ENCODE results near the gene FAM163A. TPM values are rescaled to one million over a fixed set of nuclear protein-coding genes. Genes with fewer than 3 reads are reported as not detected.
"Not testable (repeated sequence)": the region's sequence is repeated elsewhere in the genome, so short reads cannot be mapped to it uniquely, and the experiment has no call there.

FAM163A gene
- total RNA-seq, 1 donor from 2014 or later, result 0.17 TPM

DNA sequence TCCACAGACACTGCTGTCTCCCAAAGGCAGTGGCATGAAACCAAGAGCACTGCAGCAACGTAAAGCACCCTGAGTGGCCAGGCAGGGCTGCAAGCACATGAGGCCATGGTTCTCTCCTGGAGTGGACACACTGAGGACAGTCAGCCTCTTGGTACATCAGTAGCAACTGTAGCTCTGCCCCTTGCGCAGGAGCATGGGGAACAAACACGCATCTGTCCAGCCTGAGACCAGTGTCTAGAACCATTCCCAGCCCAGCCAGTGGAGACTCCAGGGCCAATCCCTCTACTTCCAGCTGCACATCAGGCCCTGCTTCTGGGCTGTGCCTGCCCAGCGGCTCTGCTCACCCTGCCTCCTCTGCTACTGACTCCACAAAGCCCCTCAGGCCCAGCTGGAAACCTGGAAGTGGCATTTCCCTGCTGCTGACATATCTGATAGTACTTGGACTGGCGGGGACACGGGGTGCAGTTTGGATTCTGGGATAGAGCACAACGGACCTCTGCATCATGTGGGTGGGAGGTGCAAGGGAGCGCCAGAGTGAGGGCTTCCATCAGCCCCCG lies 85.5 kb downstream of the FAM163A start:
- no peak overlapping the region for H3K4me3 ChIP-seq (ENCODE audit: low read depth, low read length)
- no peaks in the 10 kb centered on the region for H3K27me3 ChIP-seq (ENCODE audit: control insufficient read depth, insufficient read depth, low read length)
- TF ChIP-seq, protein P1, sequence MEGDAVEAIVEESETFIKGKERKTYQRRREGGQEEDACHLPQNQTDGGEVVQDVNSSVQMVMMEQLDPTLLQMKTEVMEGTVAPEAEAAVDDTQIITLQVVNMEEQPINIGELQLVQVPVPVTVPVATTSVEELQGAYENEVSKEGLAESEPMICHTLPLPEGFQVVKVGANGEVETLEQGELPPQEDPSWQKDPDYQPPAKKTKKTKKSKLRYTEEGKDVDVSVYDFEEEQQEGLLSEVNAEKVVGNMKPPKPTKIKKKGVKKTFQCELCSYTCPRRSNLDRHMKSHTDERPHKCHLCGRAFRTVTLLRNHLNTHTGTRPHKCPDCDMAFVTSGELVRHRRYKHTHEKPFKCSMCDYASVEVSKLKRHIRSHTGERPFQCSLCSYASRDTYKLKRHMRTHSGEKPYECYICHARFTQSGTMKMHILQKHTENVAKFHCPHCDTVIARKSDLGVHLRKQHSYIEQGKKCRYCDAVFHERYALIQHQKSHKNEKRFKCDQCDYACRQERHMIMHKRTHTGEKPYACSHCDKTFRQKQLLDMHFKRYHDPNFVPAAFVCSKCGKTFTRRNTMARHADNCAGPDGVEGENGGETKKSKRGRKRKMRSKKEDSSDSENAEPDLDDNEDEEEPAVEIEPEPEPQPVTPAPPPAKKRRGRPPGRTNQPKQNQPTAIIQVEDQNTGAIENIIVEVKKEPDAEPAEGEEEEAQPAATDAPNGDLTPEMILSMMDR (IDR thresholded peaks at IDR 0.05; ENCODE audit: insufficient read depth, low read length, poor library complexity, severe bottlenecking), result no peak
- no peak for DNase-seq (ENCODE audit: low read depth)
- H3K36me3 ChIP-seq (ENCODE audit: control insufficient read depth, insufficient read depth, low read length), result no peaks in the 10 kb centered on the region

DNA sequence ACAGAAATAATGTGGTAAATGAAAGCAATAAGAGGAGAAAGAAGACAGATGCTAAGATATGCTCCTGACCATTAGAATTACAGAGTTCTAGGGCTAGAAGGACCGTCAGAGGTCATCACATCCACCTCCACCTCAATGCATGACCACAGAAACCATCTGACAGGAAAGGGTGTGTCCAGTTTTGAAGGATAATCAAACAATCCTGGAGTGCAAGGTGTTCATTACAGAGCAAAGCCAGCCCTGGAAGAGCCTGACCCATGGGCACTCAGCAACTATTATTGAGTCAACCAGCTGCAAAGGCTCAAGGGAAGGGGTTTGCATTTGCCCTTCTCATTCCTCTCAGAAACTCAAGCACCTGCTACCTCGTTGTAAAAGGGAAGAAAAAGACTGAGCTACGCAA lies 88.1 kb downstream of the FAM163A start:
- no peaks in the 10 kb centered on the region for H3K36me3 ChIP-seq (ENCODE audit: control insufficient read depth, insufficient read depth, low read length)
- no peak overlapping the region for H3K4me3 ChIP-seq (ENCODE audit: low read depth, low read length)
- H3K27me3 ChIP-seq (ENCODE audit: control insufficient read depth, insufficient read depth, low read length), result no peaks in the 10 kb centered on the region
- DNase-seq (ENCODE audit: low read depth), result no peak
- TF ChIP-seq, protein P1 (IDR thresholded peaks at IDR 0.05; ENCODE audit: insufficient read depth, low read length, poor library complexity, severe bottlenecking), result no peak

DNA sequence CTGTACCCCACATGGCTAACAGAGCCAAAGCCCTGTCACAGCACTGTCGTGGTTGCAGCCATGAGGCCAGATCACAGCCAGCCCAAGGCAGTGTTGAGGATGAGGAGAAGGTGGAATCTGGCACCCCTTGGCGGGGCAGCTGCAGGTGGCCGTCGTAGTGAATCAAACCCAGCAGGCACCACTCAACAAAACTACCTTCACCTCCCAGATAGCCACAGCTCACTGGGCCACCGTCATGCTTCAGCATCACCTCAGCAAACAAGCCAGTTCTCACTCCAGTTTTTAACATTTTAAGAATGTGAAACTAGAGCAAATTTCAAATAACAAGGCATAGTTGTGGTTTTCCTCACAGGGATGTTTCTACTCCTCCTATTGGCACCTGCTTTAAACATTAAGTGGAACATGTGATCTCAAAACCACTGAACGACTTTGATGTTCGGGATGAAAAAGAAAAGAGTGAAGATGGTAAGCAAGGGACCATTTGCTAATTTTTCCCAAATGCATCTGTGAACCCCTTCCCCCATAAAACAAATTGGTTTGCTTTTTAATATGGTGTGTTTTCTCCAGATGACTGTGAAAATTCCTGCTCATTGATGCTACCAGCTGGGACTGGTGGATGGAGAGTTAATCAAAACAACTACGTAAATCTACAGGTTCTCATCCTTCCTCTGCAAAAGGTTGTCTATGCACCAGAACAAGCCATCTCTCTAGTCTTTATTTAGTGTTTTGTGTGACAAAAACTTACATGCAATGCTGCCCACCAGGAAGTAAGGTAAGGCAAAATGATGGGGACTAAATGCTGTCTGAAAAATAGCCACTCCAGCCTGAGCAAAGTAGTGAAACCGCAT lies 89.0 kb downstream of the FAM163A start:
- peak; percentile 45 for DNase-seq (ENCODE audit: low read depth)
- Histone ChIP-seq H3K4me3 (ENCODE audit: low read depth, low read length) (no peak overlapping the region), H3K36me3 (ENCODE audit: control insufficient read depth, insufficient read depth, low read length) (no peaks in the 10 kb centered on the region), H3K27me3 (ENCODE audit: control insufficient read depth, insufficient read depth, low read length) (no peaks in the 10 kb centered on the region)
- TF ChIP-seq, protein P1 (IDR thresholded peaks at IDR 0.05; ENCODE audit: insufficient read depth, low read length, poor library complexity, severe bottlenecking), result no peak

DNA sequence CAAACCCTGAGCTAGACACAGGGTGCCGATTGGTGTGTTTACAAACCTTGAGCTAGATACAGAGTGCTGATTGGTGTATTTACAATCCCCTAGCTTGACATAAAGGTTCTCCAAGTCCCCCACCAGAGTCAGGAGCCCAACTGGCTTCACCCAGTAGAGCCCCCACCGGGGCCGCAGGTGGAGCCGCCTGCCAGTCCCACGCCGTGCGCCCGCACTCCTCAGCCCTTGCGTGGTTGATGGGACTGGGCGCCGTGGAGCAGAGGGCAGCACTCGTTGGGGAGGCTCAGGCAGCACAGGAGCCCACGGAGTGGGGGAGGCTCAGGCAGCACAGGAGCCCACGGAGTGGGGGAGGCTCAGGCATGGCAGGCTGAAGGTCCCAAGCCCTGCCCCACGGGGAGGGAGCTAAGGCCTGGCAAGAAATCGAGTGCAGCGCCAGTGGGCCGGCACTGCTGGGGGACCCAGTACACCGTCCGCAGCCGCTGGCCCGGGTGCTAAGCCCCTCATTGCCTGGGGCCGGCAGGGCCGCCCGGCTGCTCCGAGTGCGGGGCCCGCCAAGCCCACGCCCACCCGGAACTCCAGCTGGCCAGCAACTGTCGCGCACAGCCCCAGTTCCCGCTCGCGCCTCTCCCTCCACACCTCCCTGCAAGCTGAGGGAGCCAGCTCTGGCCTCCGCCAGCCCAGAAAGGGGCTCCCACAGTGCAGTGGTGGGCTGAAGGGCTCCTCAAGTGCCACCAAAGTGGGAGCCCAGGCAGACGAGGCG lies 93.8 kb downstream of the FAM163A start:
- not testable (repeated sequence) for DNase-seq (ENCODE audit: low read depth); H3K4me3 ChIP-seq (ENCODE audit: low read depth, low read length); H3K27me3 ChIP-seq (ENCODE audit: control insufficient read depth, insufficient read depth, low read length); H3K36me3 ChIP-seq (ENCODE audit: control insufficient read depth, insufficient read depth, low read length)

DNA sequence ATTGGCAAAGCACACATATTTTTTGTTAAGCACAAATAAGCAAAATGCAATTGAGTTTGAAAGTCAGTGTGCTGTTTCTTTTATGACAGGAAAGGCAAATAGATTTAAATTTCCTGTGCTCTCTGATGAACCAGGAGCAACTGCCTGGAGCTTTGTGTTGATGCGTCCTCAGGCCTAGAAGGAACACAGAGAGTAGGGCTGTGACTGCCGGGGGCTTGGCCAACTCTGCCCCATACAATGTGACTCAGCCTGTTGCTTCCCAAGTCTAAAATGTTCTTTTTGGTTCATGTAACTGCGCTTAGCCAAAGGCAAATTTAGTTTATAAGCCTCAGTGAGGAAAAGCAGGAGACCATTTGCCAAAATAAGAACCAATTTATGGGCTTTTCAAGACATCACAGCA lies 97.0 kb downstream of the FAM163A start:
- Histone ChIP-seq H3K27me3 (ENCODE audit: control insufficient read depth, insufficient read depth, low read length) (no peaks in the 10 kb centered on the region), H3K36me3 (ENCODE audit: control insufficient read depth, insufficient read depth, low read length) (peaks cover 2% of the 10 kb centered on the region), H3K4me3 (ENCODE audit: low read depth, low read length) (no peak overlapping the region)
- TF ChIP-seq, protein P1 (IDR thresholded peaks at IDR 0.05; ENCODE audit: insufficient read depth, low read length, poor library complexity, severe bottlenecking), result no peak
- DNase-seq (ENCODE audit: low read depth), result no peak

DNA sequence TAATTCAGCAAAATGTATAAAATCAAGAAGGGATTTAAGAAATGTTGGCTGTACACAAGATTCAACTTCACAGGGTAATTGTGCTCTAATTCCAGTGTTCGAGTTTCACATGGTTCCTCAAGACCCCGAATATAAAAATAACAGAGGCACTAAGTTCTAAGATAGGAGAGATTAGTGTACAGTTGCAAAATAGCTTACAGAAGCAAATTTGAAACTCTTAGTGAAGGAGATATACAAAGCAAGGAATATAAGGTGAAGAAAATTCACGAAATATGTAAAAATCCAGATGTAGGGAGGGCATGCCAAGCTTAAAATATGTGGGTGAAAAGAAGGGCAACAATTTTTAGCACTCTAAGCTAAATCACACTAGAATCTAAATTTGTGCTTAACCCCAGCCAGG lies 105.1 kb downstream of the FAM163A start:
- no peak for DNase-seq (ENCODE audit: low read depth)
- TF ChIP-seq, protein P1 (IDR thresholded peaks at IDR 0.05; ENCODE audit: insufficient read depth, low read length, poor library complexity, severe bottlenecking), result no peak

More for the DNA sequence above, 105.1 kb downstream of the FAM163A start:
- Histone ChIP-seq H3K4me3 (ENCODE audit: low read depth, low read length) (no peak overlapping the region), H3K27me3 (ENCODE audit: control insufficient read depth, insufficient read depth, low read length) (no peaks in the 10 kb centered on the region), H3K36me3 (ENCODE audit: control insufficient read depth, insufficient read depth, low read length) (peaks cover 5% of the 10 kb centered on the region)
